NCI-H1092 treated with DMSO at 0.1 percent for 48 hours (cell line): Measurements from ENCODE around the gene SYNE3.

Experiments
- DNase-seq: peaks from one replicate; lab custom pipeline; 2025; lab: John Stamatoyannopoulos, UW

The SYNE3 gene, protein sequence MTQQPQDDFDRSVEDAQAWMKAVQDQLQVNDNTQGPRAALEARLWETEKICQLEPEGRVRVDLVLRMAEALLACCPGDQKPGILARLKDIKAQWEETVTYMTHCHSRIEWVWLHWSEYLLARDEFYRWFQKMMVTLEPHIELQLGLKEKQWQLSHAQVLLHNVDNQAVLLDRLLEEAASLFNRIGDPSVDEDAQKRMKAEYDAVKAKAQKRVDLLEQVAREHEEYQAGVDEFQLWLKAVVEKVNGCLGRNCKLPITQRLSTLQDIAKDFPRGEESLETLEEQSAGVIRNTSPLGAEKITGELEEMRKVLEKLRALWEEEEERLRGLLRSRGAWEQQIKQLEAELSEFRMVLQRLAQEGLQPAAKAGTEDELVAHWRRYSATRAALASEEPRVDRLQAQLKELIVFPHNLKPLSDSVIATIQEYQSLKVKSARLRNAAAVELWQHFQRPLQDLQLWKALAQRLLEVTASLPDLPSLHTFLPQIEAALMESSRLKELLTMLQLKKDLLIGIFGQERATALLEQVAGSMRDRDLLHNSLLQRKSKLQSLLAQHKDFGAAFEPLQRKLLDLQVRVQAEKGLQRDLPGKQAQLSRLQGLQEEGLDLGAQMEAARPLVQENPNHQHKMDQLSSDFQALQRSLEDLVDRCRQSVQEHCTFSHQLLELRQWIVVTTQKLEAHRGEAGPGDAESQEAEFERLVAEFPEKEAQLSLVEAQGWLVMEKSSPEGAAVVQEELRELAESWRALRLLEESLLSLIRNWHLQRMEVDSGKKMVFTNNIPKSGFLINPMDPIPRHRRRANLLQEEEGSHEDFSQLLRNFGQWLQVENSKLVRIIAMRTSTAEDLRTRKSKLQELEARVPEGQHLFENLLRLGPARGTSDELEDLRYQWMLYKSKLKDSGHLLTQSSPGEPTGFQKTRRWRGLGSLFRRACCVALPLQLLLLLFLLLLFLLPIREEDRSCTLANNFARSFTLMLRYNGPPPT

DNA sequence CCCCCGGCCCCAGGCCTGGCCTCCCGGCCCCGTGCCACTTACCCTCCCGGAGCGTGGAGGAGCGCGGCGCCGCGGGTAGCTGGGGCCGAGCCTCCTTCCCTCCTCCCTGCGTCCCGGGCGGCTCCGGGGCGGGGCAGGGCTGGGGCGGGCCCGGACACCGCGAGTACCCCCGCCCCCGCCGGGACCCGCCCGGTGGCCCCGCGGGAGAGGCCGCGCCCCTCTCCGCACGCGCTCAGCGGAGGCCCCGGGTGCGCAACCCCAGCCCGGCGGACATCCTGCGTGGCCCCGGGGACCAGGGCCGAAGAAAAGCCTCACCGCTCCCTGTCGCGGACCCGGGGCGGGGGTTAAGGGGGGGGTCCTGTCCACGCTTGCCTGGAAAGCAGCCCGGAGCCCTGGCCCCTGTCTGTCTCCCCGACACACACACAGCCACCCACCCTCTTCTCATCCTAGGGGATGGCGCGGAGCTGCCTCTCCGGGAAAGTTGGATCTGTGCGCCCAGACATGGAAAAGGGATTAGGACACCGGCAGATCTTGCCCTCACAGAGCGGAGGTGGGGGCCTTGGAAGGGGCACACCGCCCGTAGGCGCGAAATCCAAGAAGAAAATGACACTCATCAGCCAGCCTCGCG, at the start of gene SYNE3:
Gene SYNE3, minus strand, starts transcription at position 97 of the 628 bp plus-strand sequence. CDS start 40,829 bp downstream, outside the sequence.
- DNase-seq = no peak

DNA sequence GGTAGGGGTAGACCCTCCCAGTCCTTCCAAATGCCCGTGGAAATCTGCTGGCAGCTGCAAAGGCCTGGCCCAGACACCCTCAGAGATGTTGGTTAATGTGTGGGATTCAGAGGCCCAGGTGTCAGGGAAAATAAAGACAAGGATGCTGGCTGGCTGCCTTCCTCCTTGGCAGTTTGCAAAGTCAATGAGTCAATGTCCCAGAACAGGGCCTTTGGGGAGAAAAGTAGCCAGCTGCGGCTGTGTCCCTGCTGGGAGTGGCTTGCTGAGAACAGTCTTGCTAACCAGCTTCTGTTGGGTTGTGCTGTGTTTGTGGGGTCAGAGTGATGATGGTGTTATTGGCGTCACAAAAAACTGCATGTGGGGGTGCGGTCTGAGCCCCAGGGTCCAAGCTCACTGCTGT, 47.6 kb upstream of the SYNE3 start:
- DNase-seq = peak; percentile 18

DNA sequence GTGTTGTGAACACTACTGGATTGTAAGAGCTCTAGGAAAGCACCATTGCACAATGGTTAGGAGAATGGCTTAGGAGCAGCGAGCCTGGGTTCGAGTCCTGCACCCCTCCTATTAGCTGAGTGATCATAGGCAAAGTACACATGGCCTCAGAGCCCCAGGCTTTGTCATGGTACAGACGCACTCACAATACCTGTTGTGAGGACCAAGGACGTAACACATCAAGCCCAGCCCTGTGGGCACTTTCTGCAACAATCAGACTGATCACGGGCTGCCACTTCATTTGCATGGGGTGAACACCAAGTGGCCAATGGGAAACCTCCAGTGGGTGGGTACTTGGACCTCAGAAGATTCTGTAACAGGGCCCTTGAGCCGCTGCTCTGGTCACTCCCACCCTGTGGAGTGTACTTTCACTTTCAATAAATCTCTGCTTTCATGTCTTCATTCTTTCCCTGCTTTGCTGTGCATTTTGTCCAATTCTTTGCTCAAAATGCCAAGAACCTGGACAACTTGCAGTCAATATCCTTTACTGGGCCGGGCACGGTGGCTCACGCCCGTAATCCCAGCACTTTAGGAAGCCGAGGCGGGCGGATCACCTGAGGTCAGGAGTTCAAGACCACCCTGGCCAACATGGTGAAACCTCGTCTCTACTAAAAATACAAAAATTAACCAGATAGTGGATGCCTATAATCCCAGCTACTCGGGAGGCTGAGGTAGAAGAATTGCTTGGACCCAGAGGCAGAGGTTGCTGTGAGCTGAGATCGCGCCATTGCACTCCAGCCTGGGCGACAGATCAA, 46.6 kb upstream of the SYNE3 start:
- DNase-seq = no peak

DNA sequence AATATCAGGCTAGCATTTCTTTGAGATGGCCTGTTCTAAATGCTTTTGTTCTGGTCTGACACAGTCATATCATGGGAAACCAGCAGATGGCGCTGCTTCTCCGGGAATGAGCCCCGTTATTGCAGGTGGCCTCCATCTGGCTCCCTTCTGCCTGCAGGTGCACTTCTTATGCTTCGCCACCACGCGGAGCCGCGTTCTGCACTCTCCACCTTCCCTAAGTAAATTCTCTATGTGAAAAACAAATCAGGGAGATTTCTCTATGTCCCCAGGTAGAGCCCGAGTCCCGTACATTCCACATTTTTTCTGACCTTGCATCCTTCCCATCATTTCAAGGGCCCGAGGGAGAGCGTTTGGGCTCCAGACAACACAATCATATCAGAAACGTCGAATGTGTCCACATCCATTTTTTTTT, 44.6 kb upstream of the SYNE3 start:
- DNase-seq = peak; percentile 95

DNA sequence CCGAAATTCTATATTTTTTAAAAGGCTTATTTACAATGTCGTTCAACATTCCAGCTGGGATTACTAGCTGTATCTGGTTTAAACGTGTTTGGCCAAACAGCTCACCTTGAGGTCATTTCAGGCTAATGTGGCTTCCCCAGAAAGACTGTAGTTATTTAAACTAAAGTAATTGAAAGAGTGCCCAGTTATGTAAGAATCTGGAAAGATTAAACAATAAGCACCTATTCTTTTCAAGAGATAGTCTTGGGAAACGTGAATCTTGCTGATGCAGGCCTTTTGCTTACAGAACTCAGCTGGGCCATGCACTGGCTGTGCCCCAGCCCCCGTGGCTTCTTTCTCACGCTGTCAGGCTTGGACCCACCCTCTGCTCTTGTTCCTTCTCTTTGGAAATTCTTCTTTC, 42.8 kb upstream of the SYNE3 start:
- no peak for DNase-seq

DNA sequence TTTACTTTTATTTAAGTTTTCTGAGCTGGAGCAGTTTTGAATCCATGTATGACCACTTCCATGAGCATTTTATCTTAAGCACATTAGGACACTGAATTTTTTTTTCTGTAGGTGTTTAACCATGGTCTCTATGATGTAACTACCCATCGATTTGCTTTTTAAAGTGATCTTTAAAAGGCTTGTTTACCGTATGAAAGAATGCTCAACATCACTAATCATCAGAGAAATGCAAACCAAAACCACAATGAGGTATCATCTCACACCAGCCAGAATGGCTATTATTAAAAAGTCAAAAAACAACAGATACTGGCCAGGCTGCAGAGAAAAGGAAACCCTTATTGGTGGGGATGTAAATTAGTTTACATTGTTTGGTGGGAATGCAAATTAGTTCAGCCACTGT, 41.4 kb upstream of the SYNE3 start:
- no peak for DNase-seq

DNA sequence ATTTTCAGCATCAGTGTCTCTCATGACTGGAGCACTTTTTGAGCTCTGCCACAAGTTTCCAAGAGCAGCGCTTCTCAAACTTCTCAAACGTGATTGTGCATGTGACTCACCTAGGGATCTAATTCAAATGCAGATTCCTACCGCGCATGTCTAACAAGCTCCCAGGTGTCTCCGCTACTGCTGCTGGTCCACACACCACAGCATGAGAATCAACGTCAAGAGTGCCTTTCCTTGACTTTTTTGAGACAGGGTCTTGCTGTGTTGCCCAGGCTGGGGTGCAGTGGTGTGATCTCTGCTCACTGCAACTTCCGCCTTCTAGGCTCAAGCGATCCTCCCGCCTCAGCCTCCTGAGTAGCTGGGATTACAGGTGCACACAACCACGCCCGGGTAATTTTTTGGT, 40.8 kb upstream of the SYNE3 start:
- no peak for DNase-seq

DNA sequence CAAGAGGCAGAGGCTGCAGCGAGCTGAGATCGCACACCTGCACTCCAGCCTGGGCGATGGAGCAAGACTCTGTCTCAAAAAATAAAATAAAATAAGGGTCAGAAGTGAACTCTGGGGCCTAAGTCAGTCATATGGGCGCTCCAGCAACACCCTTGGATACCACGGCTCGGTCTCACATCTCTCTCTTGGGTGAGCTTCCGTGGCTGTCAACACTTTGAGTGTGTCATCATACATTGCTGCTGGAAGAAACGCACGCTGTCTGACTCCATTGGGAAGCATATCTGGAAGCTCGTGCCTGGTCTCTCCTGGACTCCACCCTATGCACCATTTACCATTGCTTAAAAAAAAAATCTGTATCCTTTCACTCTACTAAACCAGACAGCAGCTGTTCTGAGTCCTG, 38.6 kb upstream of the SYNE3 start:
- no peak for DNase-seq

DNA sequence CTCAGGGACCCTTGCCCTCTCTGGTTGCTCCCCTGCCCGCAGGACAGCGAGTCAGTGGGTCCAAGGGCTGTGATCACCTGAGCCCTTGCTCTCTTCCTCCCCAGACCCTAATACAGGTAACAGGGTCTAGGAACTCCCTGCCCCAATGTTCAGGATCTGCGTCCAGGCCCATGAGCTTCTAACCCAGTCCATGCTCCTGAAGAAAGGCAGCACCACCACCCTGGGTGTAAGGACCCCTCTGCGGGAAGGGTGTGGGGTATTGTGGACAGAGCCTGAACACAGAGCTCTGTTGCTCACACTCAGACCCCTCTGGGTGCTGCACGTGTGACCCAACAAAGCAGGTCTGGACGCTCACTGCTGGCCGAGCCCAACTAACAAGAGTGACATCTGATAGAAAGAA, 36.7 kb upstream of the SYNE3 start:
- no peak for DNase-seq

DNA sequence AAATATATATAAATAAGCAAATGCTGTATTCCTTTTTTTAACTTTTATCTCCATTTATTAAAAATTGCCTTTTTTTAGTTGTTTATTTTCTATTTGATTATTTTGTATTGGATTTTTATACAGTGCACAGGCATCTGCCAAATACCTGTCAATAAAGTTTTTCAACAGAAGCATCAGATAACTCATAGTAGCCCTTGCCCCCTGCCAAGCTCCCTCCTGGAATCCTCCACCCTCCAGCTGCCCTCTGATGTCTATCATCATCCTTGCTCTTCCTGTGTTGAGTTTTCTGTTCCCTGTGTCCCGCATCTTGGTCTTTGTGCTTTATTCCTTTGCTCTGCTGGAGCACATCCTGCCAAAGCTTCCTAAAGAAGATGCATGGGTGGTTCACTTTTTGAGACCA, 35.0 kb upstream of the SYNE3 start:
- no peak for DNase-seq

DNA sequence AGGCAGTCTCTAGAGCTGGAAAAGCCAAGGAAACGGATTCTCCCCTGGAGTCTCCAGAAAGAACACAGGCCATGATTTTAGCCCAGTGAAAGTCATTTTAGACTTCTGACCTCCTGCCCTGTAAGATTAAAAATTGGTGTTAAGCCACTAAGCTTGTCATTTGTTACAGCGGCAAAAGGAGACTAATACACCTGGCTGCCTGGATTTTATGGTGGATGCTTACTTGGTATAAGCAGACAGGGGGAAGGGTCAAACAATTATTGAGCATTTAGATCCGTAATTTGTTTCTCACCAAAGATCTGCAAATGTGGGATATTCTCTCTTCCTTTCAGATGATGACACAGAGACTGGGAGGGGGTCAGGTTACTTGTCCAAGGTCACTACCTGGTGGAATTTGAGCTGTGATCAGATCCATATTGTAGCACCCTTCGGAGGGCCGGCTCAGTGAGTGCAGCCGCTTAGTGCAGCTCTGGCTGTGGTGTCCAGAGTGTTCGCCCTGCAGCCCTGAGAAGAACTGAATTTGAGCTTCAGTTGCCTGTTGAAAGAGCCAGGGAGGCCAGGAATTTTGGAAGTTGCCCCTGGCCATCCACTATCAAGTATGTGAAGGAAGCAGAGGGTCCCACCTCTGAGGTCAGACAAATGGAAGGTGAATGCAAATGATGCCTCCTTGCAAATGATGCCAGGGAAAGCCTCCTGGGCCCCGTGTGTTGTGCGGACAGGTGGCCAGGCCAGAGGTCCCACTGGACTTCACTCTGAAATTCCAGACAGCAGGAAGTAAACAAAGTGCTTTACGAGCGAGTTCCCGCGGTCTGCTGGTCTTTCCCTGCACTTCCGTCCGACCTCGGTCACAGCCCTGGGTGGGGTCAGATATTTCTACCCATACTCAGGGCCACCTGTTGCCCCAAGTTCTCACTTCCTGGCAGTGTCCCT, 33.5 kb upstream of the SYNE3 start:
- DNase-seq = no peak

DNA sequence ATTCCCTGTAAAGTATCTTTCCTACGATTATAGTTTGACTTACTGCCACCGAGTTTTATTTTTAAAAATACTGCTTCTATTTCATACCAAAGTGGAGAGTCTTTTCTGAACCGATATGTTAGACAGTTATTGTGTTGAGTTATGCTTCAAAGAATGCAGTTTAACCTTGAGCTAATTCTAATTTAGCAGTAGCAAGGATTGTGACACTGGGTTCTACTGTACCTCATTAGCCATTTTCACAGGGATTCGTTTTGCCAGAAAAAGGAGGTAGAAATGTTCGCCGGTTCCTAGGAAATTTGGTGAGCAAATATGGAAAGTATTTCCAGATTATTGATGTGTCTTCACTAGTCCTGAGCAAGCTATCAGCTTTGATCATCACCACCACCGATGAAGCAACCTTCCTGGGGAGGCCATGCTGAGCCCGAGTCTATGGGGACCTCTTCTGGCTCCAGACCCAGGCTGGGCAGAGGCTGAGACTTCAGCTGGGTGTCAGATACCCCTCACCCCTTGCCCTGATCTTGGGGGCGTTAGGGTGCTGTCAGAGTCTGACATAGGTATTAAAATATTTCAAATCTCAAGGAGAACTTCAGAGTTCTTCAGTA, 32.0 kb upstream of the SYNE3 start:
- no peak for DNase-seq

DNA sequence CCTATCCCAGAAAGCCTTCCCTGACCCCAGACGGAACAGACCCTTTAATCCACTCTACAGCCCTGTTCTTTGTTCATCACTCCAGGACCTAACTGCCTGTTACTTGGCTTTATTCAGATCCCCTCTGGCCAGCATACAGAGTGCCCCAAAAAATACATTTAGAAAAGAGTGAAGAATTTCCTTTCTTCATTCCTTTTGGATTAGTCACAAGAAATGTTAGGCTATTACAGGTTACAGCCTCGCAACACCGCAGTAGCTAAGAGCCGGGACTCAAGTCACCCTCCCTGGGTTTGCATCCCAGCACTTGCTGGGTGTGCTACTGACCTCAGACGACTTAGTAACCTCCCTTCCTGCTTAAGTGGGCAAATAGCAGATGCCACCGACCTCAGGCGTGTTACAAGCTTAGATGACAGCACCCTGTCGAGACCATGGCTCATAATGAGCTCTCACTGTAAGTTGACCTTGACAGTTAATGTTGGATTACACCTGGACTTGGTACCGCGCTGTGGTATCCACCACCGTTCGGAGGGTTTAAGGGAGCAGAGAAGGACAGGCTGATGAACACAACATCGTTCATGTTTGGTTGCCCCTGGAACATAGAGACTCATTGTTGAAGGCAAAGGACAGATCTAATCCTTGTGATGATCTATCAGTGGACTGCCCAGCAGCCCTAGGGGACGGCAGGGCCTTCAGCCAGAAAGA, 31.3 kb upstream of the SYNE3 start:
- DNase-seq = no peak

DNA sequence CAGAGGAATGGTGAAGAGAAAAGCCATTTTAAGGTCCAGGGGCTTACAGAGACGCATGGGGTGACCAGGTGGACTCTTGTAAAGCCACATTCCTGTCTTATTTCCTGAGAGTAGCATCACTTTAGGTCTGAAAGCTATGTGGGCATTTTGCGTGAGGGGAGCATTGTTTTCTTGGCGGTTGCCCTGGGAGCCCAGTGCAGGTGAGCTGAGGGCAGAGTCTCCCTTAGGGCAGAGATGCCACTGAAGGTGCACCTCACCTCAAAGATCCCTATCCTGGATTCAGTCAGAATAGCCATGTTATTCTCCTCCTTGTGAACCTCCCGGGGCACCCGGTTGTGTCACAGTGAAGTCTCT, 30.8 kb upstream of the SYNE3 start:
- no peak for DNase-seq

DNA sequence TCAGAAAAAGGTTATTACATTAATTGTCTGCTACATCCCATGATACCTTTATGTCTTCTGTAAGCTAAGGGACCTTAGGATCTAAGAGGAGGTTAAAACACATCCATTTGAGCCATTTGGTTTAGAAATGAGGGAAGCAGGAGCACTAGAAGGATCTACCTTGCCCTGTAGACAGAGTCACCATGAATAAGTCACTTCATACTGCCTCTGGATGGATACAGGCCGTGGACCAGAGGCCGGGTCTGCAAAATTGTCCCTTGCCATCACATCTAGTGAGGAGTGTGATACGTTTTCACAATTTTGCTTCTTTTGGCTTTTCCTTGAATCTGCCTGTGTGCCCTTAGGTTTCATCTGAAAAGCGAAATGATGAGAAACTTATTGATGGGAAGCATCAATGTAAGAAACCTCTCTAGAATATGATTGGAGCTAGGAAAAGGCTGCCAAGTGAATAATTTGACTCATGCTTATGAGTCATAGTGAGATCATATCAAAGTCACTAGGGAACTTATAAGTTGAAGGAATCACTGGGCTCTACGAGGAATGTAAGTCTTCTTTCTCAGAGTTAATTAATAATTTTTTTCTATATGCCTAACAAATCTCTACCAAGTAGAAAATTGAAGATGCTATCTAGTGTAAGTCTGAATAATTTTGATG, 29.2 kb upstream of the SYNE3 start:
- no peak for DNase-seq

DNA sequence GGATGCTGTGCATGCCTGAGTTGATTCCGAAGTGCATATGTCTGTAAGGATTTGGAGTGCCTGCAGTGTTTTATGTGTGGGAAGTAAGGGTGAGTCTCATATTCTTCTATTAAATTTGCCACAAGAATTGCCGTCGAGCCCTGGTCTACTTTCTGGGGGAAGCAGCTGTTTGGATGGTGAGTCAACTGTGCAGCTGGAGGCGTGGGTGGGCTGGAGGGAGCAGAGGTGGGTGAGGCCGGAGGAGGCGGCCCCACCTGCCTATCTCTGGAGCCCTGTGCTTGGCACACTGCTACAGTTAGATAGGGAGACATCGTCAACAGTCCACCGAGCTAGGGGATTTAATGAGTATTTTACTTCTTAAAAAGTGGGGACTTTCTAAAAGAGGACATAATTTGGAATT, 28.1 kb upstream of the SYNE3 start:
- no peak for DNase-seq

DNA sequence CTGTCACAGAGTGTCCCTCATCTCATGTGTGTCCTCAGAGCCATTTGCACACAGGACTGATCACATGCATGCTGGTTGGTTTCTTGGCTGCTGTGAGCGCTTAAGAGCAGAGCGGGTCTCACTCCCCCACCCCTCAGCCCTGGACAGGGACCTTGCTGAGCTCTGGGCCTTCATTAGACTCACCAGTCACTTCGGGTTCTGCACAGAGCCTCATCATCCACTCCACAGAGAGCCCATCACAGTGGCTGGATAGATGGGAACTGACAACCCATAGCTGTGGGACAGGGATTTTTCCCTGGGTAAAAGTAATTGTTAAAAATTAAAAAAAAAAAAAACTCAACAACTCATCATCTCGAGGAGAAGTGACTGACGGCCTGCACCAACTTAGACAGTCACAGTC, 26.6 kb upstream of the SYNE3 start:
- no peak for DNase-seq

DNA sequence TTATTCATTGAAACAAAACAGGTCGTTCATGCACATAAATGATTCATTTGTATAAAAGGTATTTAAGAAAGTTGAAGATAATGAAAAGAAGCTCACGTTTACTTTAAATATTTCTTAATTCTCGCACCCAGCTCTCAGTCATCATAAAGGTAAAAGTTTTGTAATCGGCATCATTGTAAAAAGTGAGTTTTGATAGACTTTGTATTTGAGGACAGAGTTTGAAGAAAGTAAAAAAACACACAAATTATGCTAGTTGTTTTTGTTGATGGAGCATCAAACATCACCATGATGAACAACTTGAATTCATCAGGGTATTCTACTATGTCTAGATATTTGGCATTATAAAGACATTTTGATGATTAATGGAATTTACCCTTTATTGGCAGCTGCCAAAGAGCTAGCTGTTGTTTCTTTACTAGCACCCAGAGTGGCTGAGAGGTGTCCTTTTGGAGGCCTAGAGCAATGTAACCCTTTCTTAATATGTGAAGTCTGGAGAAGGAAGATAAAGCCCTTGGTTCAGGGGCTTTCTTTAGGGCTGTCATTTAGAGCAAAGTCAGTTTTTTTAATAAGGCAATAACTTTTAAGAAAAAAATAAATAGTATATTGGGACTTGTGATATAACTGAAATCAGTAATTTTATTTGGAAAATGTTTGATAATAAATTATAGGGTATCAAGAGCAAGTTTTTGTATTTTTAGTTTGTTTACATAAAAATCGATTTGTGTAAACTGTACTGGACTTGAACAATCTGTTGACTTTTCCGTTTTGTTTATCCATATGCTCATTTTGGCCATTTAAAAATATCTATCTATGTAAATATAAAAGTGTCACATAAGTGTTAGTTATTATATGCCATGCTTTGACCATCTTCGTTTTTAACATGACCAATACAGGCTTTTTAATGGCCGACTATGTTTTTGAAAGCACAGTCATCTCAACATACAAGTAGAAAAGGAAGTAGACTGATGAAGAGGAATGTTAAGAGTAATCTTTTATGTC, 25.8 kb upstream of the SYNE3 start:
- no peak for DNase-seq
